DMS53 treated with DMSO at 0.1 percent for 48 hours (cell line): ENCODE measurements around the gene P2RX2.

Experiments
- DNase-seq: peaks from one replicate; lab custom pipeline; 2025; ENCODE audit not compliant: unreplicated experiment; lab: John Stamatoyannopoulos, UW

Gene P2RX2

GRCh38 chr12:132660052-132660451 lies 41.5 kb downstream of the P2RX2 start:
- DNase-seq: no peak

DNA sequence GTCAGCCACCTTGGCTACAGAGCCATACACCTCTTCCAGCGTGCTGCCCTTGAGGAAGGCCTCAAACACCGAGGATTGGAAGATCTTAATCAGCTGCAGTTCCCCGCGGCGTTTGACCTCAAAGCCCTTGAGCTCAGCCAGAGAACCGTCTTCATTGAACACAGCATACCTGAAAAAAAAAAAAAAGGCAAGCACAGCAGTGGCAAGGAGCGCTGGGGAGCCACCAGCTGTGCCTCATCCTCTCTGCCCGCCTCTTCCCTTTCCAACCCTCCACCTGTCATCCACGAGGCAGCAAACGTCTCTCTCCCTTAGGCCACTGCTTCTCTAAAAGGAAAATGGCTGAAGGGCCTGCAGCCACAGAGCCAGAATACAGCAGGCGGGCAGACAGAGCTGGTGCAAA lies 42.4 kb downstream of the P2RX2 start:
- DNase-seq: no peak

GRCh38 chr12:132661972-132662371 lies 43.4 kb downstream of the P2RX2 start:
- no peak for DNase-seq

- no peak for DNase-seq
These were observed 44.6 kb downstream of the P2RX2 start for GRCh38 chr12:132662901-132663755.

DNA sequence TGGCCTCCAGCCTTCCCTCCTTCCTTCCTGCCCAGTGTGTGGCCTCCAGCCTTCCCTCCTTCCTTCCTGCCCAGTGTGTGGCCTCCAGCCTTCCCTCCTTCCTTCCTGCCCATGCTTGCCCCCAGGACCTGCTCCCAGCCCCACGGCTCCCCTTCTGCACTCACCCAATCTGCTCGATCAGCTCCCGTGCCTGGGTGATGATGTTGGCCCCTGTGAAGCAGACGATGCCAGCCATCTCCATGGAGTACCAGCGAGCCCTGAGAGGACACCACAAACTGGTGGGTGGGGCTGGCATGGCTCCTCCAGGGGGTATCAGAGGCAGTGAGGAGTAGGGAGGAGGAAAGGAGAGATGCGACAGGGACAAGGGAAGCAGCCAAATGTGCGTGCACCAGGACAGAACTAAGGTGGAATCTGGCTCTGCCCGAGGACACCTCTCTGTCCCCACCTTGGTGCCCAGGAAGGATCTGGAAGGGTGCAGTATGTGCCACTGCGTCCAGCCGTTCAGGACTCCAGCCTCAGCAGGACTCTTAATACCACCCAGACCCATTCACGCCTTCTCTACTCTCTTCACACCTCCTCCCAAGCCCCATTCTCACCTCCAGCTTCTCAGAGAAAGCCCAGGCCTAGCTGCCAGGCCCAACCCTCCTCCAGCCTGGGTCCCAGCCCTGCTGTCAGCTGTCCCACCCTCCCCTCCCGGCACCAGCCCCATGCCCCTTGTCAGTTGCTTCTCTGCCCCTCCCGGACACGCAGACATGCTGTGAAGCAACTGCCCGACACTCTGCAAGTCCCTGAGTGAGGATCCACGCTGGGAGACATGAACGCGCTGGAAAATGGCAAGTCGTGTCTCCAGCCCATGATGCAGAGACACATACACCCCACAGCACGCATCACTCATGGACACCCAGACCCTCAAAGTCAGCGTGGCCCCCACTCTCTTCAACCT lies 45.9 kb downstream of the P2RX2 start:
- no peak for DNase-seq

- no peak for DNase-seq
These were observed 46.5 kb downstream of the P2RX2 start for GRCh38 chr12:132665149-132665491.

DNA sequence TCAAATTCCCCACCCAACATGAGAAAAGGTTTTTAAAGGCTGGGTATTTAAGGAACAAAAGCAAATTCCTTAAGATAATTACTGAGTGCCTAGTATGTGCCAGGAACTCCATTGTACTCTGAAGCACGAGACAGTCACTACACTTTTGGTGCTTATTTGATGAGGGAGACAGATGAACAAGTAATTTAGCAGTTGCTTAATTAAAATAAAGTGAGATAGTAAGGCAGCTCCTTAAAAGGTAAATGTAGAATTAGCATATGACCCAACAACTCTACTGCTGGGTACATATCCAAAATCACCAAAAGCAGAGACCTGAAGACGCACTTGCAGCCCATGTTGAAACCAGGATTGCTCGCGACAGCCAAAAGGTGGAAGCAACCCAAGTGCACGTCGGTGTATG lies 47.2 kb downstream of the P2RX2 start:
- no peak for DNase-seq

GRCh38 chr12:132668191-132669088 lies 49.9 kb downstream of the P2RX2 start:
- DNase-seq: no peak

GRCh38 chr12:132669166-132669879 lies 50.7 kb downstream of the P2RX2 start:
- DNase-seq: no peak
